Activated naive CD8-positive, alpha-beta T cell (primary cell): ENCODE results near the gene ATRNL1.
"Not testable (repeated sequence)": the region's sequence is repeated elsewhere in the genome, so short reads cannot be mapped to it uniquely, and the experiment has no call there.

Experiments
- H3K27ac Mint-ChIP-seq: one replicate; pipeline ENCODE4 v1.8.0; 2021; ENCODE audit warnings: mixed read lengths
- H3K27me3 Mint-ChIP-seq: one replicate; pipeline ENCODE4 v1.8.0; 2021; ENCODE audit warnings: mixed read lengths
- H3K36me3 Mint-ChIP-seq: one replicate; pipeline ENCODE4 v1.8.0; 2021; ENCODE audit warnings: mixed read lengths
- H3K4me1 Mint-ChIP-seq: one replicate; pipeline ENCODE4 v1.8.0; 2021; ENCODE audit warnings: low read depth, mixed read lengths
- H3K4me3 Mint-ChIP-seq: one replicate; pipeline ENCODE4 v1.8.0; 2021; ENCODE audit warnings: mild to moderate bottlenecking, mixed read lengths
- H3K9me3 Mint-ChIP-seq: one replicate; pipeline ENCODE4 v1.8.0; 2021; ENCODE audit warnings: low read depth, mixed read lengths

The ATRNL1 gene

GRCh38 chr10:115239761-115240160 lies 146.6 kb downstream of the ATRNL1 start:
- H3K27me3 Mint-ChIP-seq: no peaks in the 10 kb centered on the region
- no peaks in the 10 kb centered on the region for H3K4me1 Mint-ChIP-seq
- no peaks in the 10 kb centered on the region for H3K36me3 Mint-ChIP-seq
- no peak overlapping the region for H3K27ac Mint-ChIP-seq
- H3K4me3 Mint-ChIP-seq: no peak overlapping the region
- H3K9me3 Mint-ChIP-seq: no peaks in the 10 kb centered on the region

GRCh38 chr10:115250784-115251183 lies 157.6 kb downstream of the ATRNL1 start:
- Mint-ChIP-seq H3K4me1 (no peaks in the 10 kb centered on the region), H3K36me3 (no peaks in the 10 kb centered on the region), H3K27ac (no peak overlapping the region), H3K27me3 (no peaks in the 10 kb centered on the region), H3K9me3 (peaks cover 5% of the 10 kb centered on the region), H3K4me3 (no peak overlapping the region)

- not testable (repeated sequence) for H3K36me3 Mint-ChIP-seq, H3K4me1 Mint-ChIP-seq, H3K27me3 Mint-ChIP-seq, H3K4me3 Mint-ChIP-seq, H3K27ac Mint-ChIP-seq
- peaks cover 17% of the 10 kb centered on the region for H3K9me3 Mint-ChIP-seq
Observed at GRCh38 chr10:115253765-115254164, 160.6 kb downstream of the ATRNL1 start.

- H3K27ac Mint-ChIP-seq: no peak overlapping the region
- no peak overlapping the region for H3K4me3 Mint-ChIP-seq
- H3K27me3 Mint-ChIP-seq: no peaks in the 10 kb centered on the region
- H3K9me3 Mint-ChIP-seq: no peaks in the 10 kb centered on the region
- H3K36me3 Mint-ChIP-seq: no peaks in the 10 kb centered on the region
- no peaks in the 10 kb centered on the region for H3K4me1 Mint-ChIP-seq
Observed at GRCh38 chr10:115272482-115272881, 179.3 kb downstream of the ATRNL1 start.

GRCh38 chr10:115278294-115278693 lies 185.1 kb downstream of the ATRNL1 start:
- H3K27ac Mint-ChIP-seq: no peak overlapping the region
- H3K9me3 Mint-ChIP-seq: no peaks in the 10 kb centered on the region
- no peak overlapping the region for H3K4me3 Mint-ChIP-seq
- H3K36me3 Mint-ChIP-seq: no peaks in the 10 kb centered on the region
- no peaks in the 10 kb centered on the region for H3K27me3 Mint-ChIP-seq
- no peaks in the 10 kb centered on the region for H3K4me1 Mint-ChIP-seq

- Mint-ChIP-seq H3K4me3 (no peak overlapping the region), H3K36me3 (no peaks in the 10 kb centered on the region), H3K9me3 (peaks cover 16% of the 10 kb centered on the region), H3K27me3 (no peaks in the 10 kb centered on the region), H3K27ac (no peak overlapping the region), H3K4me1 (no peaks in the 10 kb centered on the region)
Observed at GRCh38 chr10:115295213-115295805, 202.1 kb downstream of the ATRNL1 start.

GRCh38 chr10:115300080-115300479 lies 206.9 kb downstream of the ATRNL1 start:
- Mint-ChIP-seq H3K27ac (no peak overlapping the region), H3K36me3 (no peaks in the 10 kb centered on the region), H3K9me3 (no peaks in the 10 kb centered on the region), H3K4me3 (no peak overlapping the region), H3K4me1 (no peaks in the 10 kb centered on the region), H3K27me3 (no peaks in the 10 kb centered on the region)

- H3K9me3 Mint-ChIP-seq: peaks cover 10% of the 10 kb centered on the region
- H3K4me3 Mint-ChIP-seq, H3K27ac Mint-ChIP-seq, H3K4me1 Mint-ChIP-seq, H3K36me3 Mint-ChIP-seq, H3K27me3 Mint-ChIP-seq: not testable (repeated sequence)
Observed at GRCh38 chr10:115319669-115320068, 226.5 kb downstream of the ATRNL1 start.

GRCh38 chr10:115321360-115321759 lies 228.2 kb downstream of the ATRNL1 start:
- peaks cover 10% of the 10 kb centered on the region for H3K9me3 Mint-ChIP-seq
- H3K27me3 Mint-ChIP-seq: no peaks in the 10 kb centered on the region
- no peaks in the 10 kb centered on the region for H3K36me3 Mint-ChIP-seq
- no peak overlapping the region for H3K27ac Mint-ChIP-seq
- no peak overlapping the region for H3K4me3 Mint-ChIP-seq
- no peaks in the 10 kb centered on the region for H3K4me1 Mint-ChIP-seq

- Mint-ChIP-seq H3K27me3 (no peaks in the 10 kb centered on the region), H3K27ac (no peak overlapping the region), H3K4me3 (no peak overlapping the region), H3K9me3 (peaks cover 5% of the 10 kb centered on the region), H3K4me1 (no peaks in the 10 kb centered on the region), H3K36me3 (no peaks in the 10 kb centered on the region)
Observed at GRCh38 chr10:115328331-115328730, 235.2 kb downstream of the ATRNL1 start.

GRCh38 chr10:115335366-115335765 lies 242.2 kb downstream of the ATRNL1 start:
- H3K27me3 Mint-ChIP-seq: no peaks in the 10 kb centered on the region
- no peaks in the 10 kb centered on the region for H3K9me3 Mint-ChIP-seq
- no peak overlapping the region for H3K27ac Mint-ChIP-seq
- no peaks in the 10 kb centered on the region for H3K36me3 Mint-ChIP-seq
- H3K4me1 Mint-ChIP-seq: no peaks in the 10 kb centered on the region
- no peak overlapping the region for H3K4me3 Mint-ChIP-seq

- no peaks in the 10 kb centered on the region for H3K4me1 Mint-ChIP-seq
- no peak overlapping the region for H3K4me3 Mint-ChIP-seq
- H3K9me3 Mint-ChIP-seq: no peaks in the 10 kb centered on the region
- H3K36me3 Mint-ChIP-seq: no peaks in the 10 kb centered on the region
- no peaks in the 10 kb centered on the region for H3K27me3 Mint-ChIP-seq
- H3K27ac Mint-ChIP-seq: no peak overlapping the region
Observed at GRCh38 chr10:115355162-115355760, 262.1 kb downstream of the ATRNL1 start.

GRCh38 chr10:115367920-115368319 lies 274.8 kb downstream of the ATRNL1 start:
- H3K36me3 Mint-ChIP-seq, H3K4me3 Mint-ChIP-seq, H3K4me1 Mint-ChIP-seq, H3K27ac Mint-ChIP-seq, H3K27me3 Mint-ChIP-seq, H3K9me3 Mint-ChIP-seq: not testable (repeated sequence)

- no peaks in the 10 kb centered on the region for H3K36me3 Mint-ChIP-seq
- no peak overlapping the region for H3K4me3 Mint-ChIP-seq
- H3K4me1 Mint-ChIP-seq: no peaks in the 10 kb centered on the region
- no peak overlapping the region for H3K27ac Mint-ChIP-seq
- no peaks in the 10 kb centered on the region for H3K27me3 Mint-ChIP-seq
- H3K9me3 Mint-ChIP-seq: peaks cover 5% of the 10 kb centered on the region
Observed at GRCh38 chr10:115379064-115379463, 285.9 kb downstream of the ATRNL1 start.

- Mint-ChIP-seq H3K4me1 (no peaks in the 10 kb centered on the region), H3K27me3 (no peaks in the 10 kb centered on the region), H3K4me3 (no peak overlapping the region), H3K36me3 (no peaks in the 10 kb centered on the region), H3K27ac (no peak overlapping the region), H3K9me3 (no peaks in the 10 kb centered on the region)
Observed at GRCh38 chr10:115384665-115385064, 291.5 kb downstream of the ATRNL1 start.

GRCh38 chr10:115390607-115391006 lies 297.4 kb downstream of the ATRNL1 start:
- H3K4me3 Mint-ChIP-seq: no peak overlapping the region
- no peak overlapping the region for H3K27ac Mint-ChIP-seq
- H3K4me1 Mint-ChIP-seq: no peaks in the 10 kb centered on the region
- H3K27me3 Mint-ChIP-seq: no peaks in the 10 kb centered on the region
- H3K9me3 Mint-ChIP-seq: no peaks in the 10 kb centered on the region
- H3K36me3 Mint-ChIP-seq: no peaks in the 10 kb centered on the region
